NCI-H526 treated with DMSO at 0.1 percent for 48 hours (cell line): Measurements from ENCODE around the gene ELANE.

Source experiments
- DNase-seq: peaks from one replicate; lab custom pipeline; 2025; lab: John Stamatoyannopoulos, UW

ELANE gene

DNA sequence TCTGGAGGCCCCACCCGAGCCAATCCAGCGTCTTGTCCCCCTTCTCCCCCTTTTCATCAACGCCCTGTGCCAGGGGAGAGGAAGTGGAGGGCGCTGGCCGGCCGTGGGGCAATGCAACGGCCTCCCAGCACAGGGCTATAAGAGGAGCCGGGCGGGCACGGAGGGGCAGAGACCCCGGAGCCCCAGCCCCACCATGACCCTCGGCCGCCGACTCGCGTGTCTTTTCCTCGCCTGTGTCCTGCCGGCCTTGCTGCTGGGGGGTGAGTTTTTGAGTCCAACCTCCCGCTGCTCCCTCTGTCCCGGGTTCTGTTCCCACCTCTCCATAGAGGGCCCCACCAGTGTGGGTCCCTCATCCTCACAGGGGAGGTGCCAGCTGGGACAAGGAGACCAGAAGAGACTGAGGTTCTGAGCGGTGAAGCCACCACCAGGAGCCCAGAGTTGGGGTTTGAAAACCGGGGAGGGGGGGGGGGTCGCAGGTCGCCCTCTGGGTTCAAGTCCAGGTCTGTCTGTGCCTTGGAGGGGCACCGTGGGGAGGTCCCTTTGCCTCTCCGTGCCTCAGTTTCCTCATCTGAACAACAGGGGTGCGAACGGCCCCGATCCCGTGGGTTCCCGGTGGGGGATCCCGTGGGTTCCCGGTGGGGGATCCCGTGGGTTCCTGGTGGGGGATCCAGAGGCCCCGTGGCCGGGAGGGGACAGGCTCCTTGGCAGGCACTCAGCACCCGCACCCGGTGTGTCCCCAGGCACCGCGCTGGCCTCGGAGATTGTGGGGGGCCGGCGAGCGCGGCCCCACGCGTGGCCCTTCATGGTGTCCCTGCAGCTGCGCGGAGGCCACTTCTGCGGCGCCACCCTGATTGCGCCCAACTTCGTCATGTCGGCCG, at the start of gene ELANE:
ELANE (plus strand) TSS at position 168 of the 878 bp plus-strand sequence; CDS start at position 194, 26 bp downstream.
- no peak for DNase-seq

DNA sequence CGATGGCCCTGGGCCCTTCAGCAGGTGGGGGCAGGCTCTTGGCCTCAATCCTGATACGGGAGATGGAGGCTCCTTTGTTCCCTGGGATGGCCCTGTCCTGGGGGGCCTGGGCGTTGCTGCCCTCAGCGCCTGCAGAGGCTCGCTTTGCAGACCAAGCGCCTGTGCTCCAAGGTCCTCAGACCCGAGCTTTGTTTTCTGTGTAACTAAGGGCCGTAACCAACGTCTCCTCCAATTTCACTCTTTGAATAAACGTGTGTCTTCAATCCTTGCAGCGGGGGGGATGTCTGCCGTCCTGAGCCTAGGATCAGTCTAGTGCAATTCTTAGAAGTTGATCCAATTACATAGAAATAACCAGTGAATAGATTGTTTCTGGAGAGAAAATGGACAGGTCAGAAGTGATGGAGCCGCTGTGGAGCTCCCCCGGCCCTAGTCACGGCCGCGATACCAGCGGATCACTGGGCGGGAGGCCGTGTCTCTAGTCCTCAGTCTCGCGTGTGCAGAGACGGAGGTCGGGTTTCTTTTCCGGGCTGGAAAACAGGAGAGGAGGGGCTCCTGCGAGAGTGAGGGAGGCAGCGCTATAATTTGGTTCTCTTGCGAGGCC, 49.5 kb upstream of the ELANE start:
- DNase-seq, result no peak

DNA sequence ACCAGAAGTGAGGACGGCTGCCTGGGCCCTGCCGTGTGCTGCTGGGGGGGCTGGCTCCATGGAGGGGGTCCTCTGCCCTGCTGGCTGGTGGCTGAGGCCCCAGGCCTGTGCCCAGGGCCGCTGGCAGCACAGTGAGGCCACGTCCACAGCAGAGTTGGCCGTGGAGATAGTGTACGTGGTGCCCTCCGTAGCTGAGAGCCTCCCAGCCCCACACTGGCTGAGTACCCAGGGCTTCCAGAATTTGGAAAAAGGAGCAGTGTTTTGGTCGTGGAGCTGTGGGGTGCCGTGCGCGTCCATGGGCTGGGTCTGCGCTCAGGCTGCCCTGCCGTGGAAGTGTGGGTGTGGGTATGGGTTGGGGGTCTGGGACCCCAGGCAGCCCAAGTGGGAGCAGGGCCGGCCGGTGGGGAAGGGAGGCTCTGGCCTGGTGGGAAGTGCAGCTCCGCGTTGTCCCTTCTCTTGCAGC, 49.0 kb upstream of the ELANE start:
- DNase-seq, result no peak

DNA sequence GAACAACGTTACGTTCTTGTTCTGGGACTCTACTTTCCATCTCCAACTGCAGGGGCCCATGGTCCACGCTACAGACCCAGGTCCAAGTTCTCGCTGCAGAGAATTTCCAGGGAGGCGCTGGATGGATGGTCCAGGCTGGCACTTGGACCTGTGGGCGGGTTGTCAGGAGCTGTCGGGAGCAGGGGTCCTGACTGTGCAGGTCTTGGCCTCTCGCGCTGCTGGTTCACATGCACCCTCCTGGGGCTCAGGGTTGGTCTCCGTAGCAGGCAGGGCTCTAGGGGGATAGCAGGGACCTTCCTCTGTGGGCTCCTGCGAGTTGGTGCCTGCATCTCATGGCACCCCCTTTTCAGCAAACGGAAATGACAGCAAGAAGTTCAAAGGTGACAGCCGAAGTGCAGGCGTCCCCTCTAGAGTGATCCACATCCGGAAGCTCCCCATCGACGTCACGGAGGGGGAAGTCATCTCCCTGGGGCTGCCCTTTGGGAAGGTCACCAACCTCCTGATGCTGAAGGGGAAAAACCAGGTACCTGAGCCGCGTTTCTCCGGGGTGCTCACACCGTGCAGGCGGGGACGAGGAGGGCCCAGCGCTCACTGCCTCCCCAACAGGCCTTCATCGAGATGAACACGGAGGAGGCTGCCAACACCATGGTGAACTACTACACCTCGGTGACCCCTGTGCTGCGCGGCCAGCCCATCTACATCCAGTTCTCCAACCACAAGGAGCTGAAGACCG, 48.3 kb upstream of the ELANE start:
- no peak for DNase-seq

DNA sequence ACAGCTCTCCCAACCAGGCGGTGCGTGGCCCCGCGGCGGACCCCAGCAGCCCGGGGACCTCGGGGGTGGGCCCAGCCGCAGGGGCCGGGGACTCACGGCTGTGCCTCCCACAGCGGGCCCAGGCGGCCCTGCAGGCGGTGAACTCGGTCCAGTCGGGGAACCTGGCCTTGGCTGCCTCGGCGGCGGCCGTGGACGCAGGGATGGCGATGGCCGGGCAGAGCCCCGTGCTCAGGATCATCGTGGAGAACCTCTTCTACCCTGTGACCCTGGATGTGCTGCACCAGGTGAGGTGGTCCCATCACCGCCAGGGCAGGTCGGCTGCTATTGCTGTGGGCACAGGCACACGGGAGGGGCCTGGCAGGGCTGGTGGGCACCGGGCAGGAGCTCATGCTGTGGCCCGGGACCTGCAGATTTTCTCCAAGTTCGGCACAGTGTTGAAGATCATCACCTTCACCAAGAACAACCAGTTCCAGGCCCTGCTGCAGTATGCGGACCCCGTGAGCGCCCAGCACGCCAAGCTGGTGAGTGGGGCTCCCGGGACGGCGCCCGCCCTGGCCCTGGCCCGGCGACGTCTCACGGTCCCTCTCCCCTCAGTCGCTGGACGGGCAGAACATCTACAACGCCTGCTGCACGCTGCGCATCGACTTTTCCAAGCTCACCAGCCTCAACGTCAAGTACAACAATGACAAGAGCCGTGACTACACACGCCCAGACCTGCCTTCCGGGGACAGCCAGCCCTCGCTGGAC, 47.5 kb upstream of the ELANE start:
- DNase-seq, result no peak

DNA sequence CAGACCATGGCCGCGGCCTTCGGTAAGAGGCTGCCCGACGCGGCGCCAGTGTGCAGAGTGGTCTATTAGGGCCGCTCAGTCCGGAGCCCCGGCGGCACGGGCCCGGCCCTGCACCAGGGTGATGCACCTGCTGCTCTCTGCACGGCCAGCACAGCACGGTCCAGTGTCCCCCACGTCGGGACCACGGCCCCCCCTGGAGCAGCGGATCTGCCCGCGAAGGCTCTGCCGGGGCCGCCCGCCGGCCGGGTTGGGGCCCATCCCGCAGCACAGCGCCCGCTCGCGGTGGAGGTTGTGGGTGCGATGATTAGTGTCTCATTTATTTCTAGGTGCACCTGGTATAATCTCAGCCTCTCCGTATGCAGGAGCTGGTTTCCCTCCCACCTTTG, 46.9 kb upstream of the ELANE start:
- no peak for DNase-seq

DNA sequence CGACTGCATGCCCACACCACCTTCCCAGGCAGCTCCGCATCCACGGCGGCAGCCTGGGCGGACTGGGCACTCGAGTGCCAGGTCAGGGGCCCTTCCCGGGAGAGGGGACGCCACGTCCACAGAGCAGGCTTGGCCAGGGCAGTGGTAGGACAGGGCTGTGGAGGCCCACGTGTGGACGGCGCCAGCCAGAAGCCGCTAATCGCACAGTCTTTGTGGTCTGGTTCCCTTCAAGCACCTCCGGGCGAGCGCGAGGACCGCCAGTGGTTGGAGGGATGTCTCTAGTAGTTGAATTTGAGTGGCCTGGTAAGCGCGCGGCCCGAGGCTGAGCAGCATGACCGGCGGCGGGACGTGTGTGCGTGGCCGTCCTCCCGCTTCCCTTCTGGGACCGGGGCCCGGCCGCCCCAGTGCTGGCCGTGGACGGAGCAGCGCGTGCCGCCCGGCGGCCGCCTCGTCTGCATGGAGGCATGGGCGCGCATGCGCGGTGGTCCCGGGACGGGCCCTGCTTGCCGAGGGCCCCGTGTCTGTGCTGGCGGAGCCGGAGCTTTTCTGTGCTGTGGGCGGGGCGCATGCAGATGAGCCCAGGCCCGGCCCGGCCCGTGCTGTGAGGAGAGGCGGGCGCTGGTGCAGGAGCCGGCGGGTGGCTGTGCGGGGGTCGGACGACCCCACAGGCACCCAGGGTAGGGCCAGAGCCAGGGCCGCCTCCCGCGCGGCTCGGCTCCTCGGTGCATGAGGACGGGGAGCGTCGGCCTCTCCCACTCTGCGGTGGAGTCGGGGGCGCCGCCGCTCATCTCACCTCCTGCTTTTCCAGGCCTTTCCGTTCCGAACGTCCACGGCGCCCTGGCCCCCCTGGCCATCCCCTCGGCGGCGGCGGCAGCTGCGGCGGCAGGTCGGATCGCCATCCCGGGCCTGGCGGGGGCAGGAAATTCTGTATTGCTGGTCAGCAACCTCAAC, 46.2 kb upstream of the ELANE start:
- DNase-seq, result no peak

DNA sequence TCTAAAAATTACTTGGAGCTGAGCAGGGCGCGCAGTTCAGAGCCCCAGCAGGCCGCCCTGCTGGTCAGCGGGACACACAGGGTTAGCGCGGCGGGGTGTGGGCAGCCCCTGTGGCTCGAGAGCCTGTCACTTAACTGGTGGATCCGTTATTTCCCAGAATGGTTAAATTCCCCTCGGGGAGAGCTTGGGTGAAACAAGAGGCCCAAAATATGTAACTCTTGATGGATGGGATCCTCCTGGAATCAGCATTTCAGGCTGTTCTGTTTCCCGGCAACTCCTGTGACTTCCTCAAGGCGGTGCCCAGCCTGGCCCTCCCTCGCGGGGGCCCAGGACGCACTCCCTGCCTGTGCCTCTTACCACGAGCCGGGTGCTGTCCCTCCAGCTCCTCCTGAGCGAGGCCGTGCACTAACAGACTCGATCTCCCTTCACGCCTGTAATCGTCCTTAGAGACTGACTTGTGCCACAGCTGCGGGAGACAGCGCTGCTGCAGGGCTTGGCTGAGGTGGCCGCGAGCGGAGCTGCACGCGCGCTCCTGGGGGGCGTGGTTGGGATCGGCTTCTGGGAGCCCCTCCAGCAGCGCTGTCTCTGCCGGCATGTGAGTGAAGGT, 45.2 kb upstream of the ELANE start:
- DNase-seq, result no peak

DNA sequence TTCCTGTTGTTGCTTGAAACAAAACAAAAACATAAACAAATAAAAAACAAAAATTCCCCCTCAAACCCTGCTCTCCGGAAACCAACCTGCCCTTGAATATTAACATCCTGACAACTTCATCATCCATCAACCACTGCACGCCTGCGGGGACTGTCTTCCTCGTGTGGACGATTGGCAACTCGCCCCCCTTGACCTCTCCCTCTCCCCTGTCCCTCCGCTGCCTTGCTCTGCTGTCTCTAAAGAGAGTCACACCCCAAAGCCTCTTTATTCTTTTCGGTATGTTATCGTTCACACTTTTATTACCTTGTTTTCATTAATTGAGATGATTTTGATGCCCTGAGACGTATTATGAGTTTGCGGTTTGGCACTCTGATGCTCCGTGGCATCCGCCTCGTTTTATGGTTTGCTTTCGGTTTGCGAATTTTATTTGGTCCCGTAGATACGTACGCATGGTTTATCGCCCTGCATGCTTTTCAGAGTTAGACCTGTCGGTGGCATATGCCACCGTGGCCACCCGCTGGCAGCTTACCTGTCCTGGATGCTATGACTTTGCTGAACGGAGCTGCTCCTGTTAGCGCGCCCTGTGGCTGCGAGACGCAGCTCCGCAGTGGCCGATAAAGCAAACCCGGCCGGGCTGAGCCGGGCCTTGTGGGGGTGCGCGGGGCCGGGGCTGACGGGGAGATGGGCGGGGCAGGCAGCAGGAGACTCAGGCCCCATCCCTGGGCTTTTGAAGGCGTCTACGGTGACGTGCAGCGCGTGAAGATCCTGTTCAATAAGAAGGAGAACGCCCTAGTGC, 44.3 kb upstream of the ELANE start:
- no peak for DNase-seq

DNA sequence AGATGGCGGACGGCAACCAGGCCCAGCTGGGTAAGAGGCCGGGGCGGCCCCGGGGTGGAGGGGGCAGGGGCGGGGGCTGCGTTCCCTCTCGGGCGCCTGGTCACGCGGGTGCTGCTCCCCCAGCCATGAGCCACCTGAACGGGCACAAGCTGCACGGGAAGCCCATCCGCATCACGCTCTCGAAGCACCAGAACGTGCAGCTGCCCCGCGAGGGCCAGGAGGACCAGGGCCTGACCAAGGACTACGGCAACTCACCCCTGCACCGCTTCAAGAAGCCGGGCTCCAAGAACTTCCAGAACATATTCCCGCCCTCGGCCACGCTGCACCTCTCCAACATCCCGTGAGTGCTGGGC, 43.7 kb upstream of the ELANE start:
- no peak for DNase-seq

DNA sequence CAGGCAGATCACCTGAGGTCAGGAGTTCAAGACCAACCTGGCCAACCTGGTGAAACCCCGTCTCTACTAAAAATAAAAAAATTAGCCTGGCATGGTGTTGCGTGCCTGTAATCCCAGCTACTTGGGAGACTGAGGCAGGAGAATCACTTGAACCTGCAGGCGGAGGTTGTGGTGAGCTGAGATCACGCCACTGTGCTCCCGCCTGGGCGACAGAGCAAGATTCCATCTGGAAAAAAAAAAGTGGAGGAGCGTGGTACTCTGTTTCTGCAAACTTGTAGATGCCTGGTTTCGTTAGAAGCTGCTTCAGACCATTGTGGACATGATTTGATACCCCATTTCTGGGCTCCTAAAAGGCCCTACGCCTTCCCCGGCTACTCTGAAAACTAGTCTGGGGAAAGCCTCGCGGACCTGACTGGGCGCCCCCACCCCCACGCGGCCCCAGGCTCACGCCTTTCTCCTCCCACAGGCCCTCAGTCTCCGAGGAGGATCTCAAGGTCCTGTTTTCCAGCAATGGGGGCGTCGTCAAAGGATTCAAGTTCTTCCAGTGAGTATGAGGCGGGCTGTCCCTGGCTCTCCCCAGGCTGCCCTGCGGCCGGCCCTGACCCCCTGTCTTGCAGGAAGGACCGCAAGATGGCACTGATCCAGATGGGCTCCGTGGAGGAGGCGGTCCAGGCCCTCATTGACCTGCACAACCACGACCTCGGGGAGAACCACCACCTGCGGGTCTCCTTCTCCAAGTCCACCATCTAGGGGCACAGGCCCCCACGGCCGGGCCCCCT, 41.8 kb upstream of the ELANE start:
- no peak for DNase-seq

DNA sequence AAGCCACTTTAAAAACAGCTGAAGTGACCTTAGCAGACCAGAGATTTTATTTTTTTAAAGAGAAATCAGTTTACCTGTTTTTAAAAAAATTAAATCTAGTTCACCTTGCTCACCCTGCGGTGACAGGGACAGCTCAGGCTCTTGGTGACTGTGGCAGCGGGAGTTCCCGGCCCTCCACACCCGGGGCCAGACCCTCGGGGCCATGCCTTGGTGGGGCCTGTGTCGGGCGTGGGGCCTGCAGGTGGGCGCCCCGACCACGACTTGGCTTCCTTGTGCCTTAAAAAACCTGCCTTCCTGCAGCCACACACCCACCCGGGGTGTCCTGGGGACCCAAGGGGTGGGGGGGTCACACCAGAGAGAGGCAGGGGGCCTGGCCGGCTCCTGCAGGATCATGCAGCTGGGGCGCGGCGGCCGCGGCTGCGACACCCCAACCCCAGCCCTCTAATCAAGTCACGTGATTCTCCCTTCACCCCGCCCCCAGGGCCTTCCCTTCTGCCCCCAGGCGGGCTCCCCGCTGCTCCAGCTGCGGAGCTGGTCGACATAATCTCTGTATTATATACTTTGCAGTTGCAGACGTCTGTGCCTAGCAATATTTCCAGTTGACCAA, 41.1 kb upstream of the ELANE start:
- no peak for DNase-seq

DNA sequence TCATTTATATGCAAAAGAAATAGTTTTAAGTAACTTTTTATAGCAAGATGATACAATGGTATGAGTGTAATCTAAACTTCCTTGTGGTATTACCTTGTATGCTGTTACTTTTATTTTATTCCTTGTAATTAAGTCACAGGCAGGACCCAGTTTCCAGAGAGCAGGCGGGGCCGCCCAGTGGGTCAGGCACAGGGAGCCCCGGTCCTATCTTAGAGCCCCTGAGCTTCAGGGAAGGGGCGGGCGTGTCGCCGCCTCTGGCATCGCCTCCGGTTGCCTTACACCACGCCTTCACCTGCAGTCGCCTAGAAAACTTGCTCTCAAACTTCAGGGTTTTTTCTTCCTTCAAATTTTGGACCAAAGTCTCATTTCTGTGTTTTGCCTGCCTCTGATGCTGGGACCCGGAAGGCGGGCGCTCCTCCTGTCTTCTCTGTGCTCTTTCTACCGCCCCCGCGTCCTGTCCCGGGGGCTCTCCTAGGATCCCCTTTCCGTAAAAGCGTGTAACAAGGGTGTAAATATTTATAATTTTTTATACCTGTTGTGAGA, 40.5 kb upstream of the ELANE start:
- no peak for DNase-seq

DNA sequence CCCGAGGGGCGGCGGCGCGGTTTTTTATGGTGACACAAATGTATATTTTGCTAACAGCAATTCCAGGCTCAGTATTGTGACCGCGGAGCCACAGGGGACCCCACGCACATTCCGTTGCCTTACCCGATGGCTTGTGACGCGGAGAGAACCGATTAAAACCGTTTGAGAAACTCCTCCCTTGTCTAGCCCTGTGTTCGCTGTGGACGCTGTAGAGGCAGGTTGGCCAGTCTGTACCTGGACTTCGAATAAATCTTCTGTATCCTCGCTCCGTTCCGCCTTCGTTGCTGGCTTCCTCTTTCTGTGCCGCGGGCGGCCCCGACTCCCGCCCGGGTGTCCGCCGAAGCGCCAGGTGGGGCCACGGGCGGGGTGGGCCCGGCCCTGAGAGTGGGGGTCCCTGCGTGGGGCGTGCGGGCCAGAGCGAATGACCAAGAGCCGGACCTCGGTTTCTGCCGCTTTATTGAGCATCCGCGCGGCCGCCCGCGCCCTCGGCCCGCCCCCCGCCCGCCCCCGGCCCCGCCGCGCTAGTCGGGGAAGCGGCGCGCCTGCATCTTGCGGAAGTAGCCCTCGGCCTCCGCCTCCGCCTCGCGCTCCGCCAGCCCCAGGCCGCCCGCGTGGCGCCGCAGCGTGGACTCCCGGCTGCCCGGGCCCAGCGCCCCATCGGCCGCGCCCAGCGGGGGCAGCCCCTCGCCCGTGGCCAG, 39.9 kb upstream of the ELANE start:
- DNase-seq, result no peak

DNA sequence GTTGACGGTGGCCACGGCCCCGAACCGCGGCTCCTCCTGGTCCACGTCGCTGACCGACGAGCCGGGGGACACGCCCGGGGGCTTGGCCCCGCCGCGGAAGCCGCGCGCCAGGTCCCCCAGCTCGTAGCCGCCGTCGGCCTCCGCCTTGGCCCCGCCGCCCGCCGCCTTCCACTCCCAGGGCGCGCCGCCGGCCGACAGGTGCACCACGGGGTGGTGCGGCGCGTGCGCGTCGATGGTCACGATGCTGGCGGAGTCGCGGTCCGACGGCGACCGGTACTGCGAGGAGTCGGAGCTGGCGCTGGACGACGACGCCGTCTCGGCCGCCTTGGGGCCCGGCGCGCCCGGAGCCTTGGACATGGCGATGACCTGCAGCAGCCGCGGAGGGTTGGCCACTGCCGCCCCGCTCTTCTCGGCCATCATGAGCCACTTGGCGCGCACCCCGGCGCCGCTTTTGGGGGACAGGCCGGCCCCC, 39.3 kb upstream of the ELANE start:
- DNase-seq, result no peak

DNA sequence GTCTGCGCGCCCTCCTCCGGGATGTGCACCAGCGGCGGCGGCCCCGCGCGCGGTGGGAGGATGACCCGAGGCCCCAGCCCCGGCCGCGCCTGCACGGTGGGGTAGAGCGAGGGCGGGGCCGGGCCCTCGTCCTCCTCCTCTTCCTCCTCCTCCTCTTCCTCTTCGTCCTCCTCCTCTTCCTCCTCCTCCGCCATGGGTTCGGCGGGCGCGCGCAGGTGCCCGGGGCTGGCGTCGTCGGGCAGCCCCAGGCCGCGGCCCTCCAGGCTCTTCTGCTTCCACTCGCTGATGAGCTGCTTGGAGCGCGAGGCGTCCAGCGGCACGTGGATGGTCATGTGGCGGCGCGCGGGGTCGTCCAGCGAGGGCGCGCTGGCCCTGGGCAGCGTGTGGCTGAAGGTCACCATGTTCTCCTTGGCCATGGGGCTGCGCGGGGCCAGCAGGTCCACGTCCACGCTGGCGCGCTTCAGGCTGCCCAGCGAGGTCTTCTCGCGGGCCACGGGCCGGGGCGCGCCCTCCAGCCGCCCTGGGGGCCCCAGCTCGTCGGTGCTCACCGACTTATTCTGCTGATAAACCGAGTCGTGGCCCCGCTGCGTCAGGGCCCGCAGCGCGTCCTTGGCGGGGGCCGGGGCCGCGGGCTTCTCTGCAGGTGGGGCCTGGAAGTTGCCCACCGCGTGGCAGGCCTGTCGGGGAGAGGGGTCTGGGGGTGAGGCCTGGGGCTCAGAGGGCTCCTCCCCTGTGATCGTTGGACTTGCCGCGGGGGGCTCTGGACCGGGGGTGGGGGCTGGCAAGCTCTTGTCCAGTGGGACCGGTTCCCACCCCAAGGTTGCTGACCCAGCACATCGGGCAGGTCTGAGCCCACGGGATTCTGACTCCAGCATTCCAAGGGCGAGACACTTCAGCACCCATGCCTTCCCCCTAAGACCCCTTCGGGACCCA, 38.6 kb upstream of the ELANE start:
- DNase-seq, result no peak
